Stimulated activated effector memory CD8-positive, alpha-beta T cell treated with anti-CD3 and anti-CD28 coated beads, Interleukin-12 subunit alpha, Interleukin-12 subunit beta, amount 100 ng/mL, for 72 hours (primary cell): Measurements from ENCODE around the gene MRM3.
A peak's percentile ranks its signal among the peaks of the same experiment; 100 is the strongest.
"Not testable (repeated sequence)": the region's sequence is repeated elsewhere in the genome, so short reads cannot be mapped to it uniquely, and the experiment has no call there.

Experiments used
- ATAC-seq: fragments of 150-1000 bp; cut with Tn5 transposase; 2 replicates; pipeline ENCODE4 v1.10.0; 2021
- DNase-seq, 2 donors: peaks; one replicate each; pipeline ENCODE4 v3.0.0; 2021 to 2022; ENCODE audit warnings: low spot score in 2 of 2
- H3K27ac Mint-ChIP-seq: one replicate; pipeline ENCODE4 v1.8.0; 2022; ENCODE audit warnings: mild to moderate bottlenecking, mixed read lengths
- H3K36me3 Mint-ChIP-seq: one replicate; pipeline ENCODE4 v1.8.0; 2022; ENCODE audit warnings: mild to moderate bottlenecking, mixed read lengths
- H3K4me1 Mint-ChIP-seq: one replicate; pipeline ENCODE4 v1.8.0; 2022; ENCODE audit warnings: mixed read lengths
- H3K4me3 Mint-ChIP-seq: one replicate; pipeline ENCODE4 v1.8.0; 2022; ENCODE audit warnings: mild to moderate bottlenecking, mixed read lengths
- H3K9me3 Mint-ChIP-seq: one replicate; pipeline ENCODE4 v1.8.0; 2022; ENCODE audit warnings: mixed read lengths

MRM3 gene

GRCh38 chr17:784143-784542, 2.0 kb downstream of the MRM3 start:
- peak overlapping the region; percentile 64 for H3K27ac Mint-ChIP-seq
- H3K9me3 Mint-ChIP-seq, result no peaks in the 10 kb centered on the region
- H3K36me3 Mint-ChIP-seq, result peaks cover 95% of the 10 kb centered on the region
- peak; percentile 6 for ATAC-seq
- no peak for DNase-seq
- H3K4me3 Mint-ChIP-seq, result peak overlapping the region; percentile 98
- H3K4me1 Mint-ChIP-seq, result peaks cover 32% of the 10 kb centered on the region

DNA sequence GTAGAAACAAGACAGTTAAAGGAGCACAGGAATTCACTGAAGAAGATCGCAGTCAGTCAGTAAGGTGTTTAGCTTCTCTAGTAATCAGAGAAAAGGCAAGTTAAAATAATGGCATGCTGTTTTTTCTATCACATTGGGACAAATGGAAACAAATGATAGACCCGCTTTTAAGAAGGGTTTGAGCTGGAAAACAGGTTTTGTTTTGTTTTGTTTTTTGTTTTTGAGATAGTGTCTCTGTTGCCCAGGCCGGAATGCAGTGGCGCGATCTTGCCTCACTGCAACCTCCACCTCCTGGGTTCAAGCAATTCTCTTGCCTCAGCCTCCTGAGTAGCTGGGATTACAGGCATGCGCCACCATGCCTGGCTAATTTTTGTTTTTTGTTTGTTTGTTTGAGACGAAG, 3.7 kb downstream of the MRM3 start:
- not testable (repeated sequence) for H3K27ac Mint-ChIP-seq, ATAC-seq, H3K9me3 Mint-ChIP-seq, DNase-seq, H3K4me3 Mint-ChIP-seq
- H3K4me1 Mint-ChIP-seq, result peaks cover 34% of the 10 kb centered on the region
- H3K36me3 Mint-ChIP-seq, result peaks cover 94% of the 10 kb centered on the region

GRCh38 chr17:787641-788221, 5.6 kb downstream of the MRM3 start:
- peaks cover 28% of the 10 kb centered on the region for H3K4me1 Mint-ChIP-seq
- H3K27ac Mint-ChIP-seq, result no peak overlapping the region
- no peak overlapping the region for H3K4me3 Mint-ChIP-seq
- peaks cover 90% of the 10 kb centered on the region for H3K36me3 Mint-ChIP-seq
- no peaks in the 10 kb centered on the region for H3K9me3 Mint-ChIP-seq
- ATAC-seq (no peak), DNase-seq (no peak)

DNA sequence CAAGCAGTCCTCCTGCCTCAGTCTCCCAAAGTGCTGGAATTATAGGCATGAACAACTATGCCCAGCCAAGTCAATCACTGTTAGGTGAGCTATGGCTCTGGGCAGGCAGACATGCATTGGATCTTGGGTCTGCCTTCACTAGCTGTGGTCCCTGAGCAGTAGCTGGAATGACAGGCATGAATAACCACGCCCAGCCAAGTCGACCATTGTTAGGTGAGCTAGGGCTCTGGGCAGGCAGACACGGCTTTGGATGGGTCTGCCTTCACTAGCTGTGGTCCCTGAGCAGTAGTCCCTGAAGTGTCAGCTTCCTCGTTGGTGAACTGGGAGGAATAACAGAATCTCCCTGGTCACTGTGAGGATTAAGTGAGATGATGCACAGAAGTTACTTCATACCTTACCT, 6.4 kb downstream of the MRM3 start:
- DNase-seq, result no peak
- H3K9me3 Mint-ChIP-seq, result no peaks in the 10 kb centered on the region
- no peak overlapping the region for H3K4me3 Mint-ChIP-seq
- H3K36me3 Mint-ChIP-seq, result peaks cover 85% of the 10 kb centered on the region
- no peak overlapping the region for H3K27ac Mint-ChIP-seq
- H3K4me1 Mint-ChIP-seq, result peaks cover 20% of the 10 kb centered on the region
- no peak for ATAC-seq

- peaks cover 13% of the 10 kb centered on the region for H3K4me1 Mint-ChIP-seq
- no peaks in the 10 kb centered on the region for H3K9me3 Mint-ChIP-seq
- peaks cover 78% of the 10 kb centered on the region for H3K36me3 Mint-ChIP-seq
- H3K27ac Mint-ChIP-seq, result no peak overlapping the region
- H3K4me3 Mint-ChIP-seq, result no peak overlapping the region
- no peak for ATAC-seq
- DNase-seq, result no peak
Observed at GRCh38 chr17:789160-789840, 7.1 kb downstream of the MRM3 start.

- not testable (repeated sequence) for ATAC-seq, DNase-seq, H3K4me3 Mint-ChIP-seq, H3K27ac Mint-ChIP-seq, H3K9me3 Mint-ChIP-seq
- Mint-ChIP-seq H3K36me3 (peaks cover 71% of the 10 kb centered on the region), H3K4me1 (peaks cover 11% of the 10 kb centered on the region)
Observed at GRCh38 chr17:789931-790873, 8.0 kb downstream of the MRM3 start.

DNA sequence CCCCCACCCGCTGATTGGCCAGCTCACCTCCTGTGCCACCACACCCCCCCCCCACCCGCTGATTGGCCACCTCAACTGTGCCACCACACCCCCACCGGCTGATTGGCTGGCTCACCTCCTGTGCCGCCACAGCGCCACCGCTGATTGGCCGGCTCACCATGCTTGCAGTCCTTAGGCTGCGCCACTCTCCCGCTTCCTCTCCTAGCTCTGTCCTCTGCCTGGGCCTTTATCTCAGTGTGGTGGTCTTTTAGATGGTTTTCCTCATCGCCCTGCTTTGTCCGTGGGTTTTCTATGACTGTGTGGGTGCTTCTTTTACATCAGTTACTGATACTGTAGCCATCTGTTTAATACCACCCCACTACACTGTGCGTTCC, 8.7 kb downstream of the MRM3 start:
- H3K9me3 Mint-ChIP-seq, H3K27ac Mint-ChIP-seq, ATAC-seq, H3K4me3 Mint-ChIP-seq, DNase-seq: not testable (repeated sequence)
- Mint-ChIP-seq H3K36me3 (peaks cover 66% of the 10 kb centered on the region), H3K4me1 (peaks cover 11% of the 10 kb centered on the region)

- H3K4me1 Mint-ChIP-seq, result peaks cover 11% of the 10 kb centered on the region
- no peaks in the 10 kb centered on the region for H3K9me3 Mint-ChIP-seq
- H3K36me3 Mint-ChIP-seq, result peaks cover 56% of the 10 kb centered on the region
- no peak overlapping the region for H3K27ac Mint-ChIP-seq
- DNase-seq (no peak), ATAC-seq (no peak)
- H3K4me3 Mint-ChIP-seq, result no peak overlapping the region
Observed at GRCh38 chr17:791829-792228, 9.7 kb downstream of the MRM3 start.

- Mint-ChIP-seq H3K9me3 (no peaks in the 10 kb centered on the region), H3K4me3 (no peak overlapping the region), H3K27ac (no peak overlapping the region), H3K4me1 (peaks cover 11% of the 10 kb centered on the region), H3K36me3 (peaks cover 52% of the 10 kb centered on the region)
- DNase-seq (no peak), ATAC-seq (no peak)
Observed at GRCh38 chr17:792277-792676, 10.1 kb downstream of the MRM3 start.

- H3K27ac Mint-ChIP-seq, result no peak overlapping the region
- H3K9me3 Mint-ChIP-seq, result no peaks in the 10 kb centered on the region
- H3K4me1 Mint-ChIP-seq, result peaks cover 11% of the 10 kb centered on the region
- peaks cover 26% of the 10 kb centered on the region for H3K36me3 Mint-ChIP-seq
- DNase-seq (peak in 1 of 2 donors; percentile 11), ATAC-seq (peak; percentile 64)
- no peak overlapping the region for H3K4me3 Mint-ChIP-seq
Observed at GRCh38 chr17:794876-795275, 12.7 kb downstream of the MRM3 start.

DNA sequence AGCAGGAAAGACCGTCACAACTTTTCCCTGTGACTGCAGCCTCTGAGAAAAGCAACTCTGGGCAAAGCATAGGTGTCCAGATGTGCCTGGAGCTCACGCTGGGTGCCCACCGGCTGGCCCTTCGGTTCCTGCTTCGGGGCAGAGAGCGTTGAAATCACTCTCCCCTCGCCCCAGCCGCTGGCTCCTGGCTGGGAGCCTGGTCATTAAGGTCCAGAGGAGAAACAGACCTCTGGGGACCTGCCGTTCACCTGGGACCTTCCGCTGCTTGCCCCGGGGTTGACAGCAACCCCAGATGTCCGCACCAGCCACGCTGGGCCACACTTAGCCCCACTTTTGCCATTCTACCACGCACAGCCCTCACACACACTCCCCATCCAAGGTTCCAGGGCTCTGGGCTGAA, 13.1 kb downstream of the MRM3 start:
- Mint-ChIP-seq H3K36me3 (peaks cover 22% of the 10 kb centered on the region), H3K9me3 (no peaks in the 10 kb centered on the region), H3K4me1 (peaks cover 11% of the 10 kb centered on the region), H3K4me3 (no peak overlapping the region), H3K27ac (no peak overlapping the region)
- ATAC-seq (no peak), DNase-seq (no peak)

- ATAC-seq (no peak), DNase-seq (no peak)
- H3K36me3 Mint-ChIP-seq, result peaks cover 19% of the 10 kb centered on the region
- peaks cover 11% of the 10 kb centered on the region for H3K4me1 Mint-ChIP-seq
- H3K4me3 Mint-ChIP-seq, result no peak overlapping the region
- no peaks in the 10 kb centered on the region for H3K9me3 Mint-ChIP-seq
- H3K27ac Mint-ChIP-seq, result no peak overlapping the region
Observed at GRCh38 chr17:795721-796120, 13.6 kb downstream of the MRM3 start.

GRCh38 chr17:796609-797008, 14.5 kb downstream of the MRM3 start:
- no peaks in the 10 kb centered on the region for H3K9me3 Mint-ChIP-seq
- no peak overlapping the region for H3K27ac Mint-ChIP-seq
- H3K4me1 Mint-ChIP-seq, result peaks cover 6% of the 10 kb centered on the region
- ATAC-seq (no peak), DNase-seq (no peak)
- no peak overlapping the region for H3K4me3 Mint-ChIP-seq
- H3K36me3 Mint-ChIP-seq, result peaks cover 10% of the 10 kb centered on the region

- Mint-ChIP-seq H3K27ac (no peak overlapping the region), H3K4me3 (no peak overlapping the region), H3K9me3 (no peaks in the 10 kb centered on the region), H3K4me1 (peaks cover 6% of the 10 kb centered on the region), H3K36me3 (peaks cover 7% of the 10 kb centered on the region)
- ATAC-seq, result no peak
- DNase-seq, result no peak
Observed at GRCh38 chr17:797236-797840, 15.2 kb downstream of the MRM3 start.

- Mint-ChIP-seq H3K9me3 (no peaks in the 10 kb centered on the region), H3K36me3 (no peaks in the 10 kb centered on the region), H3K4me3 (no peak overlapping the region), H3K27ac (no peak overlapping the region), H3K4me1 (peaks cover 6% of the 10 kb centered on the region)
- ATAC-seq (no peak), DNase-seq (no peak)
Observed at GRCh38 chr17:798246-798645, 16.1 kb downstream of the MRM3 start.
